Cardiac septum (tissue), 1 donor: ENCODE data around the gene ZNF598. TPM values are rescaled to one million over a fixed set of nuclear protein-coding genes. Genes with fewer than 3 reads are reported as not detected.
A peak's percentile ranks its signal among the peaks of the same experiment; 100 is the strongest.
"Not testable (repeated sequence)": the region's sequence is repeated elsewhere in the genome, so short reads cannot be mapped to it uniquely, and the experiment has no call there.

Experiments used
- DNase-seq: peaks from one replicate; pipeline ENCODE4 v3.0.0-alpha.2; 2020; ENCODE audit warnings: low spot score
- intact Hi-C: fragments of 100-400 bp; cut with DNase I; formaldehyde crosslinking; loops from one replicate; pipeline ENCODE4 v1.14.0; 2022
- total RNA-seq: library from RNA; stranded (reverse); fragmentation: NEBNext Ultra II Directional; extraction: Animal tissue kit (Norgen Biotek cat#: 25700); gene quantifications from one replicate; pipeline ENCODE4 v1.2.1, GENCODE V29; 2021
- donor health status: DM: no; HTN: no; CAD: no.

ZNF598 gene
- total RNA-seq, 1 donor from 2014 or later: 21.9 TPM

DNA sequence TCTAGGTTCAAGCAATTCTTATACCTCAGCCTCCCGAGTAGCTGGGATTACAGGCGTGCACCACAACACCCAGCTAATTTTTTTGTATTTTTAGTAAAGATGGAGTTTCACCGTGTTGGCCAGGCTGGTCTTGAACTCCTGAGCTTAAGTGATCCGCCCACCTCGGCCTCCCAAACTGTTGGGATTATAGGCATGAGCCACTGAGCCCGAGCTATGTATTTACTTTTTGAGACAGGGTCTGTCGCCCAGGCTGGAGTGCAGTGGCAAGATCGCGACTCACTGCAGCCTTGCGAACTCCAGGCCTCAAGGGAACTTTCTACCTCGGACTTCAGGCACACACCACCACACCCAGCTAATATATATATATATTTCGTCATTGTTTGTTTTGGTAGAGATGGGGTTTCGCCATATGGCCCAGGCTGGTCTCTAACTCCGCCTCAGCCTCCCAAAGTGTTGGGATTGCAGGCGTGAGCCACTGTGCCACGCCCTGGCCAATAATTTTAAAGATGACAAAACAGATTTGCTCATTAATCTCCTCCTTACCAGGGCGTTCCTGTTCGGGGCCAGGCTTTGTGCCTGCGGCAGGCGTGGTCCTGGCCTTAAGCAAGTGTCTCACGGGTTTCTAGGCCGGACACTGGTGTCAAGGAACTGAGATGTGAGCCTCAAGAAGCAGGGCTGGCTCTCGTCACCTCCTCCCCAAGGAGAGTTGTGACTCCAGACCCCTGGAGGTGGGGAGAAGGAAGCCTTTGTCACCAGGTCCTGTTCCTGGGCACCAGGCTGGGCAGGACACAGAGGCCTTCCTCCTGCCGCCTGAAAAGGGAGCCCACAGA, 5.7 kb upstream of the ZNF598 start:
- no peak for DNase-seq
- intact Hi-C loops: no loop called here

DNA sequence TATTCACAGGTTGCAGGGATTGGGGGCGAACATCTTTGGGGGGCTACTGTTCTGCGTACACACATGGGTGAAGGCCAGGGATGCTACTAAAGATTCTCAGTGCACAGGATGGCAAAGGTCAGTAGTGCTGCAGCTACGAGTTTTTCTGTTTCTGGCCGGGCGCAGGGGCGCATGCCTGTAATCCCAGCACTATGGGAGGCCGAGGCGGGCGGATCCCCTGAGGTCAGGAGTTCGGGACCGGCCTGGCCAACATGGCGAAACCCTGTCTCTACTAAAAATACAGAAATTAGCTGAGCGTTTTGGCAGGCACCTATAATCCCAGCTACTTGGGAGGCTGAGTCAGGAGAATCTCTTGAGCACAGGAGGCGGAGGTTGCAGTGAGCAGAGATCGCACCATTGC, 3.9 kb upstream of the ZNF598 start:
- intact Hi-C loops: loop anchor here (5.0 kb wide), 1 partner anchor 34 kb away; the partner anchor contains the start of genes NTHL1 and TSC2

GRCh38 chr16:2011726-2012125, 2.1 kb upstream of the ZNF598 start:
- intact Hi-C loops: loop anchor here (5.0 kb wide), 1 partner anchor 36 kb away; the partner anchor contains the start of genes NTHL1 and TSC2

More for the DNA sequence above, 3.9 kb upstream of the ZNF598 start:
- DNase-seq: no peak

GRCh38 chr16:2009164-2009711, 383 bp downstream of the ZNF598 start:
- intact Hi-C loops: no loop called here
- no peak for DNase-seq

More at GRCh38 chr16:2011726-2012125, 2.1 kb upstream of the ZNF598 start:
- DNase-seq: not testable (repeated sequence)

GRCh38 chr16:2008631-2009163, 924 bp downstream of the ZNF598 start:
- intact Hi-C loops: no loop called here
- DNase-seq: no peak

DNA sequence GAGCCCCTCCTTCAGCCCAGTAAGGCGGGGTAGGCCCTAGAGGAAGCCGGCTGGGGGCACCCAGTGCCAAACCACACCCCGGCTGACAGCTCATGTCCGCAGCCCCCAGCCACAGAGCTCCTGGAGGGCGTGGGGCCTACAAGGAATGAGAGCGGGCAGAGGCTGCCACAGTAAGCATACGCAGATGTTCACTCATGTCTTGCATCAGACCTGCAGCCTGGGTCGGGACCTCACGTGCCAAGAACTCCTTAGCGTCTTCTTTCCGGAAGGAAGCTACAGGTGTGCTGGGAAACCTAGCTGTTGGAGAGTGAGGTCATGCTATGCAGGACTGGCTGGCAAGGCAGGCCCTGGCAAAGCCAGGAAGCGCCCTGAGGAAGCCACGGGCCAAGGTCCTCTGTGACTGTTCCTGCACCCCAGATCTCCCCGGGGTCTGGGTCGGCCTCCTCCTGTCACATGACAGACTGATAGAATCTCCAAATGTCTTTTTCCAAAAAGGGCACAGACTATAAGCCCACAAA, 1.6 kb downstream of the ZNF598 start:
- intact Hi-C loops: no loop called here
- DNase-seq: no peak

- no peak for DNase-seq
- intact Hi-C loops: no loop called here
These were observed 2.4 kb downstream of the ZNF598 start for GRCh38 chr16:2007081-2007836.

- intact Hi-C loops: no loop called here
- no peak for DNase-seq
These were observed 3.3 kb downstream of the ZNF598 start for GRCh38 chr16:2006317-2006716.

DNA sequence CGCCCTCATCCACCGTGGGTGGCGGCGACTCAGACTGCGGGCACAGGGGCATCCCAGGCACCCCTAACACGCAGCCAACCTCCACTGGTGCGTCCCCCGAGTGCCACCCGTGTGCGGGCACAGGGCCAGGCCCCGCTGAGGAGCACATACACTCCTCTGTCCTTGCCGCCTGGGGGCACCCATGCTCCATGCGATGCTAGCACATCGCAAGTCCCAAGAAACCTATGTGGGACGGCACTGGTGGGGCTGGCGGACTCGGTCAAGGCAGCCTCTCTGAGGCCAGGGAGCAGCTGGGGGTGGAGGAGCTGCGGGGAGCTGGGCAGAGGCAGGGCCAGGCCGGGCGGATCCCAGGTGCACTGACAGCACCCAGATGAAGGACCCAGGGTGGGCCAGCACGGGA, 4.0 kb downstream of the ZNF598 start:
- intact Hi-C loops: no loop called here
- no peak for DNase-seq

DNA sequence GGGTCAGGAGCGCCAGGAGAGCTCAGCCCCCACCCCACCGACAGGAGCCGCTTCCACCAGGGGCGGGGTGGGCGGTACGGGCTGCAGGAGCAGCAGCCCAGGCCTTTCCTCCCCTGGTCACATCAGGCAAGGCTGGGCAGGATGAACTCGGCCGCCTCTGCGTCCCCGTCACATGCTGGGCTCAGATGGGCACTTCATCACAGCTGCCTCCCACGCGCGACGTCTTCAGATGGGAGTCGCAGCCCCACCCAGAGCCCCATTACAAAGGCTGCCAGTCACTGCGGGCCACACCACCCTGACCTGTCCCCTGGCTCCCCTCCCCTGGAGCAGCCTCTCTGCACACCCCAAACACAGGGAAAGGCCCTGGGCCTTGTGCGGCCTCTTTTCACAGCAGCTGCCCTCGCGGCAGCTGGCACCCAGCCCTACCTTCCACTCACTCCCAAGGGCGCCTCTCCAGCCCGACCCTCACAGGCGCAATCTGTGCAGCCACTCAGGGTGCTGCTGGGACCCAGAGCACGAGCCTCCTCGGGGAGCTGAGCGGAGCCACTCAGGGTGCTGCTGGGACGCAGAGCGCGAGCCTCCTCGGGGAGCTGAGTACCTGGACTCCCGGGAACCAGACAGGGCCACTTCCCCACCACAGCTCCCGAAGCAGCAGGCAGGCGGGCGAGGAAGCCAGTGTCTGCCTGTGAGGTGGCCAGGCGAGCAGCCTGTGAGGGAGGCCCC, 4.7 kb downstream of the ZNF598 start:
- intact Hi-C loops: no loop called here
- DNase-seq: no peak

- intact Hi-C loops: no loop called here
- DNase-seq: peak; percentile 95
These were observed 5.6 kb downstream of the ZNF598 start for GRCh38 chr16:2003827-2004641.

GRCh38 chr16:2003231-2003826, 6.3 kb downstream of the ZNF598 start:
- DNase-seq: no peak
- intact Hi-C loops: no loop called here

DNA sequence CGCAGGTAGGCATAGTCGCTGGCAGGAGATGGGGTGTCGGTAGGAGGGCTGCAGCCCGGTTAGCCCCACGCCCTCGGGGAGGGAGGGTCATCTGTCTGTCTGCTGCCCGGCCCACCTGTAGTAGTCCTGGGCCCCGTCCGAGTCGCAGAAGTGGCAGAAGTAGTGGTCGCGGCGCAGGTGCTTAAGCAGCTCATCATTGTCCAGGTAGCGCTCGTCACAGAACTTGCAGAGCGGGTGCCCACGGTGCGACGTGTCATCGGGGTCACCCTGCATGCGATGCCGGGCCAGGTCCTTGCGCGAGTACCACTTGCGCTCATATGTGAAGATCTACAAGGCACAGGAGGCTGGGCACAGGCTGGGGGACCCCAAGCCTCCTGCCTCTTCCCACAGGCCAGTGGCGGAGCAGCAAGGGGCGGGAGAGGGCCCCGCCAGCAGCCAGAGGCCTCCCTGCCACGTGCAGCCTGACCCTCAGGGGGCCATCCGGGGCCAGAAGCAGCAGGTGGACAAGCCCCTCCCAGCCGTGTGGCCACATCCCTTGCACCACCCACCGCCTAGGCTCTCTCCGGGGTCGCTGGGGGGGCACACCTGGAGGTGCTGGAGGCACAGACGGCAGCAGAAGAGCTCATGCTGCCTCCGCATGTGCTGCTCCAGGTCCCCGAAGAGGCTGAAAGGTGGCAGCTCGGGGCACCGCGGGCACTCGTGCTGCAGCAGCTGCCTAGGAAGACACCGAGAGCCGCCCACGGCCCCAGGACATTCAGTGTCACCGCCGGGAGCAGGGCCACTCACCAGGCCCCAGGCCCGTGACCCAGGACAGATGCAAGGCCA, 7.0 kb downstream of the ZNF598 start:
- no peak for DNase-seq
- intact Hi-C loops: no loop called here

GRCh38 chr16:2001456-2002355, 7.9 kb downstream of the ZNF598 start:
- intact Hi-C loops: no loop called here
- no peak for DNase-seq

GRCh38 chr16:2001035-2001434, 8.6 kb downstream of the ZNF598 start:
- DNase-seq: no peak
- intact Hi-C loops: no loop called here

- intact Hi-C loops: no loop called here
- no peak for DNase-seq
These were observed 9.6 kb downstream of the ZNF598 start for GRCh38 chr16:1999866-2000514.
